ENCODE data around the gene MAPKAP1.

Gene MAPKAP1

DNA sequence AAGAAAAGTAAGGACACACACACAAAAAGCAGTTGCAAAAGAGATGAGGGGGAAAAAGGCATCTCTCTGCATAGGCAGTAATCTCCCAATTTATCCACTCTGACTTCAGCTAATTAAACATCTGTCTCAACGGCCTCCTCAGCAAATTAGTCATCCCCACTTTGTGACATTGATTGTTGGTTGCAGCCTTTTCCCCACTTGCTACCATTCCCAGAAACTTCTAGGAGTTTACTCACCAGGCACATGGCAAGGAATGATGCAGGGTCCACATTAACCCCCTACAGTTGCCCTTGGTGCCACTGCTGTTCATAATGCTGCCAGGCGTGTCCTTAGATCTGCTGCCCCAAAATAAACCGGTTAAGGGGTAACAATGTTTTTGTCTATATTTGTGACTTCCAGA is 174.6 kb downstream of the MAPKAP1 start:
- DNase-seq (ENCODE audit: low spot score), result no peak
- no peak for TF ChIP-seq CTCF (IDR thresholded peaks at IDR 0.05; ENCODE audit: borderline replicate concordance, control extremely low read depth, extremely low read depth, insufficient read depth, missing control alignments)
- in situ Hi-C loops (cut with MboI; ENCODE audit: low sequenced_read_pairs, unreplicated experiment), result no loop called here

- in situ Hi-C loops (cut with MboI; ENCODE audit: low sequenced_read_pairs, unreplicated experiment), result no loop called here
- DNase-seq (ENCODE audit: low spot score), result peak; percentile 41
- TF ChIP-seq CTCF (IDR thresholded peaks at IDR 0.05; ENCODE audit: borderline replicate concordance, control extremely low read depth, extremely low read depth, insufficient read depth, missing control alignments), result no peak
These were observed 177.2 kb downstream of the MAPKAP1 start for GRCh38 chr9:125529589-125530515.

DNA sequence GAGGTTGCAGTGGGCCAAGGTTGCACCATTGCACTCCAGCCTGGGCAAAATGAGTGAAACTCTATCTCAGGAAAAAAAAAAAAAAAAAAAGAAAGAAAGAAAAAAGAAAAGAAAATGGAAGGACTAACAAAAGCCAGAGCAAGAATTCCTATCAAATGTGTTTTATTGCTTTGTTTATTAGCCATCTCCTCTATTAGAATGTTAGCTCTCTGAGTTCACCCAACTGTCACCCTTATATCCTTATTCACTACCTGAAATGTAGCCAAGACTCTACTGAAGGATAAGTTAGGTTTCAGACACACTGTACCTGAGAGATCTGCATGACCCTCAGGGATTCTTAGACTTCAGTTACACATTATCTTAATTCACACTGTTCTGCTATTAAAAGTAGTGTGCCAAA is 177.9 kb downstream of the MAPKAP1 start:
- in situ Hi-C loops (cut with MboI; ENCODE audit: low sequenced_read_pairs, unreplicated experiment), result no loop called here
- no peak for TF ChIP-seq CTCF (IDR thresholded peaks at IDR 0.05; ENCODE audit: borderline replicate concordance, control extremely low read depth, extremely low read depth, insufficient read depth, missing control alignments)
- no peak for DNase-seq (ENCODE audit: low spot score)

DNA sequence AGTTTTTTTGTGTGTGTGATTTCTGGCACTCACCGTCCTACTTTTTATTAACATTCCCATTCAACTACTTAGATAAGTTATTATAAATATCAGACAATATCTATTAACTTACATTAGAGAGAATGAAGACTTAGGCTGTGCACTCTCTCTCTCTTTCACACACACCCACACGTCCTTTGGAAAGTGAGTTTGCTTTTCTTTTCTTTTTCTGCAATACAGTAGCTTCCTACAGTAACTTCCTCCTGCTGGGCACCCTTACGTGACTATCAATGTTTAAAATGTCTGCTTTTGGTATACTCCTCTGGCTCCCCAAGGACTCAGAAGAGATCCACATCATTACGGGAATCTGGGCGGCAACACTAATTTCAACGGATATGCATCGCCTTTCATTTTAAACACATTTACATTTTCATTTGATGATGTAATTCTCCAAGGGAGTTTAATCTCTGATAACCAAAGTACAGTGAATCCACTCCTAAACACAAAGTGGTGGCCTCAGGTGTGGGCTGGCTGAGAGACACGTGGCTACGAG is 179.5 kb downstream of the MAPKAP1 start:
- in situ Hi-C loops (cut with MboI; ENCODE audit: low sequenced_read_pairs, unreplicated experiment), result no loop called here
- DNase-seq (ENCODE audit: low spot score), result no peak
- no peak for TF ChIP-seq CTCF (IDR thresholded peaks at IDR 0.05; ENCODE audit: borderline replicate concordance, control extremely low read depth, extremely low read depth, insufficient read depth, missing control alignments)

DNA sequence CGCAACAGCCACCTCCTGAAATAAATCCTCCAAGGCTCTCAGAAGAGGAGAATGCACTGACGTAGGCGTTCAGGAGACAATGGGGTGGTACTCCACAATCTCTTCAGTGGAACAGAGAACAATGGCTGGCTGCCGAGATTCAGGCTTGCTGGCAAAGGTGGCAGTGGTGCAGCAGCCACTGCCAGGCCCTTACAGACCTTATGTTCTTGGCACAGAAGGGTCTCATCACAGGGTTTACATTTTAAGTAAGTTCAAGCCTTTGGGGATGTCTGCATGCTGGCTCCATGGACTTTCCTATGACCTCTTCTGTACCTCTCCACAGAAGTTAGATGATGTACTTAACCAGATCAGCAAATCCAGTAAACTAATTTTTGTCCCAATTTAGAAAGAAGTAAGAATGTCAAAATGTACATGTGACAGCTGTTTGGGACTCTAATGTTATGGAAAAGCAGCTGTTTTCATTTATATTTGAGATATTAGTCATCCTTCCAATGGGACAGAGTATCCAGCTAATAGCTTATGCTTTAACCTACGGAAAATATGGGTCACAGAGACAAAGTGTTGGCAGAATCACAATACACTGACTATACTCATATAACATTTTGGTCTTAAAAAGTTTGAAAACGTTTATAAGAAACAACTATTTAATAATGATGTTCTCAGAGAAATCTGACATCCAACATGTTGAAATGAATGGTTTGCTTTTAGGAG is 180.9 kb downstream of the MAPKAP1 start:
- no peak for DNase-seq (ENCODE audit: low spot score)
- in situ Hi-C loops (cut with MboI; ENCODE audit: low sequenced_read_pairs, unreplicated experiment), result no loop called here
- TF ChIP-seq CTCF (IDR thresholded peaks at IDR 0.05; ENCODE audit: borderline replicate concordance, control extremely low read depth, extremely low read depth, insufficient read depth, missing control alignments), result no peak

DNA sequence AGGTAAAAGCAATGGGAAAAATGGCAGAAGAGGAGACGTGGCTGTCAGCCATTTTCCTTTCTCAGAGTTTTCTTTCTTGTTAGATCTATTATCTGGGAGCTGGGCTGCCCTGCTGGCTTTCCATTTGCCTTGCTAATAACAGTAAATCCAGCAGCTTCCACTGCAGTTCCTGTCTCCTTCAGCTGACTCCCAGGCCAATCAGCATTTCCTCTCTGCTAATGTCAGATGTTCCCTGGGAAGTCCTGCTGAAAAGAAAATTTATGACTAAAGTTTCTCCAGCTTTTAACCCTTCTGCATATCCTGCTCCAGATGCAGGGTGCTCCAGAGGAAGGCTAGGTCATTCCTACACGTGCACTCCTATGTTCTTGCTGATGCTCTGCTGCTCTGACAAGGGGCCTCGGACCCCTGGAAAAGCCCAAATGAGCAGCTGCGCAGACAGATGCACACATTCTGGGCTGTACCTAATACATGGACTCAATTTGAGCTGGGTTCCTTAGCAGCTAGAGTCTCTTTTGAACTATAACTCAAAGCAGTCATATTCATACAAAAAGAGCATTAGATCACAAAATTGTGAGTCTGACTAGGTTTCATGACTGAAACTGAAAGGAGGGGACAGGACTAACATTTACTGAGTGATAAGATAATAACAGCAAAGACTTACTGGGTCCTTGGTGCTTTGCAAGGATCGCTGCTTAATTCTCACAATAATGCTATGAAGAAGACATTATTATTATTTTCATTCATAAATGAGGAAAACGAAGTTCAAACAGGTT is 182.2 kb downstream of the MAPKAP1 start:
- in situ Hi-C loops (cut with MboI; ENCODE audit: low sequenced_read_pairs, unreplicated experiment), result no loop called here
- DNase-seq (ENCODE audit: low spot score), result no peak
- TF ChIP-seq CTCF (IDR thresholded peaks at IDR 0.05; ENCODE audit: borderline replicate concordance, control extremely low read depth, extremely low read depth, insufficient read depth, missing control alignments), result no peak
